ENCODE measurements around the gene ARHGAP29. TPM values are rescaled to one million over a fixed set of nuclear protein-coding genes. Genes with fewer than 3 reads are reported as not detected.
A peak's percentile ranks its signal among the peaks of the same experiment; 100 is the strongest.

The ARHGAP29 gene
- polyA plus RNA-seq, 2 of the 4 experiments (the other 2 are of a cell fraction) = 14.3 to 29.7 TPM

- TF ChIP-seq ZNF302 (CRISPR knock-in tag; IDR thresholded peaks at IDR 0.05) (no peak), MAX (IDR thresholded peaks at IDR 0.05) (no peak), HOXB5 (CRISPR knock-in tag; IDR thresholded peaks at IDR 0.05) (no peak), KDM1A (IDR thresholded peaks at IDR 0.05; ENCODE audit: low read depth) (no peak), CEBPB (IDR thresholded peaks at IDR 0.05) (peak in 1 of 2 experiments; percentile 30; a peak in 1 of 4 replicates), FOSB (CRISPR knock-in tag; IDR thresholded peaks at IDR 0.05) (no peak), POLR2A (IDR thresholded peaks at IDR 0.05; ENCODE audit: low read length) (no peak), BHLHE40 (IDR thresholded peaks at IDR 0.05; ENCODE audit: low read depth, low read length) (no peak), USF2 (IDR thresholded peaks at IDR 0.05) (peak; percentile 58; the same call in 1 of the 2 replicates), CHD2 (IDR thresholded peaks at IDR 0.05; ENCODE audit: low read length, partially characterized antibody) (no peak)
- H3K4me1 ChIP-seq = peaks cover 8% of the 10 kb centered on the region
- no peak overlapping the region for H3K4me3 ChIP-seq
- CTCF ChIA-PET = interaction anchor here (1.1 to 2.0 kb wide), 3 partner anchors 66 to 210 kb away, joined by 3 to 4 read pairs (median 4); no protein-coding TSS in a partner anchor
- H3K4me2 ChIP-seq = peak overlapping the region; percentile 36; the same call in 1 of the 3 replicates
- ATAC-seq (peak in 1 of 2 experiments; percentile 59; a peak in 3 of 6 replicates), DNase-seq (ENCODE audit: low read depth in 1 of 2, low spot score in 1 of 2) (peak in 1 of 2 experiments; percentile 56), FAIRE-seq (no peak)
- no peaks in the 10 kb centered on the region for H3K9me3 ChIP-seq
- H3K27ac ChIP-seq = peak overlapping the region in 1 of 2 experiments; percentile 49; a peak in 2 of 6 replicates
- POLR2A ChIA-PET = no interaction called here
- 50% methylated on average over 6 of the region's 6 CpGs for WGBS (ENCODE audit: missing lambda C conversion rate)
Observed at GRCh38 chr1:94125551-94126514, 111.6 kb downstream of the ARHGAP29 start.

- no peak overlapping the region for H3K4me3 ChIP-seq
- no peak for FAIRE-seq
- H3K4me2 ChIP-seq = no peak overlapping the region
- no peak for TF ChIP-seq REST (IDR thresholded peaks at IDR 0.05)
- no peak for TF ChIP-seq MAZ (IDR thresholded peaks at IDR 0.05; ENCODE audit: borderline replicate concordance, low read depth, low read length)
- TF ChIP-seq E2F6 (IDR thresholded peaks at IDR 0.05; ENCODE audit: borderline replicate concordance, low read depth) = no peak
- no peak for TF ChIP-seq TFCP2L1 (CRISPR knock-in tag; IDR thresholded peaks at IDR 0.05)
- no peak for TF ChIP-seq JUN (IDR thresholded peaks at IDR 0.05)
- no peak for TF ChIP-seq KDM5A (IDR thresholded peaks at IDR 0.05)
- TF ChIP-seq HMGXB4 (CRISPR knock-in tag; IDR thresholded peaks at IDR 0.05; ENCODE audit: borderline replicate concordance) = no peak
- no peak for TF ChIP-seq CHD2 (IDR thresholded peaks at IDR 0.05; ENCODE audit: low read length, partially characterized antibody)
- TF ChIP-seq KDM1A (IDR thresholded peaks at IDR 0.05; ENCODE audit: low read depth) = no peak
- no peak for TF ChIP-seq RAD21 (conservative IDR thresholded peaks at IDR 0.05 in 1 of 2, IDR thresholded peaks at IDR 0.05 in 1 of 2)
- TF ChIP-seq CBX8 (IDR thresholded peaks at IDR 0.05) = no peak
- H3K4me1 ChIP-seq = peaks cover 8% of the 10 kb centered on the region
- no peaks in the 10 kb centered on the region for H3K9me3 ChIP-seq
- DNase-seq (ENCODE audit: low read depth in 1 of 2, low spot score in 1 of 2) = no peak
- POLR2A ChIA-PET = no interaction called here
- no peak for ATAC-seq
- H3K27ac ChIP-seq = no peak overlapping the region
- 92% methylated on average over 1 of the region's 1 CpG for WGBS (ENCODE audit: missing lambda C conversion rate)
- CTCF ChIA-PET = interaction anchor here (1.1 to 2.0 kb wide), 3 partner anchors 67 to 212 kb away, joined by 3 to 4 read pairs (median 4); no protein-coding TSS in a partner anchor
Observed at GRCh38 chr1:94124538-94124937, 112.8 kb downstream of the ARHGAP29 start.
